PC-3 (cell line): ENCODE measurements around the gene GPN2. TPM values are rescaled to one million over a fixed set of nuclear protein-coding genes. Genes with fewer than 3 reads are reported as not detected.

ENCODE experiments used
- ATAC-seq: fragments of 200-7000 bp; cut with Tn5 transposase; 2 replicates; pipeline ENCODE4 v1.9.1; 2020; ENCODE audit warnings: mild to moderate bottlenecking, moderate library complexity
- Bru-seq: library from RNA; stranded (reverse); fragments of 400-500 nt; gene quantifications from one replicate; lab custom pipeline; 2021; lab: Mats Ljungman, UMichigan
- BruChase-seq, 2 experiments: library from RNA; stranded (reverse); fragments of 400-500 nt; gene quantifications; one replicate each; lab custom pipeline; 2021; lab: Mats Ljungman, UMichigan
- BruUV-seq: library from RNA; stranded (reverse); fragments of 400-500 nt; replicated peaks from 2 replicates; lab custom pipeline; 2021; lab: Mats Ljungman, UMichigan
- CTCF ChIA-PET: fragments of 300-600 bp; sonication (Branson Sonifier 250); formaldehyde crosslinking; loops from one replicate; lab custom pipeline; 2022; ENCODE audit warnings: antibody characterized with exemption; lab: Charles Lee
- POLR2A ChIA-PET: fragments of 300-600 bp; sonication (Branson Sonifier 250); formaldehyde crosslinking; loops from one replicate; lab custom pipeline; 2022; ENCODE audit warnings: antibody characterized with exemption; ENCODE audit not compliant: unreplicated experiment; lab: Charles Lee
- DNase-seq: peaks from one replicate; pipeline ENCODE4 v3.0.0-alpha.2; 2015
- H2AFZ ChIP-seq: fragments of 300-600 bp; sonication (generic); 2 replicates; pipeline ENCODE4 v1.6.0; 2016; ENCODE audit warnings: antibody characterized with exemption, low read length
- H3F3A ChIP-seq: fragments of 300-600 bp; sonication (generic); one replicate; pipeline ENCODE4 v1.6.0; 2017; ENCODE audit warnings: antibody characterized with exemption, low read length, control low read depth, mild to moderate bottlenecking; ENCODE audit not compliant: unreplicated experiment
- H3K27ac ChIP-seq: fragments of 300-600 bp; sonication (generic); 2 replicates; pipeline ENCODE4 v1.5.1; 2016; ENCODE audit warnings: mild to moderate bottlenecking, low read length
- H3K27me3 ChIP-seq: fragments of 300-600 bp; sonication (generic); 2 replicates; pipeline ENCODE4 v1.6.1; 2016; ENCODE audit warnings: low read length, mixed read lengths
- H3K36me3 ChIP-seq: fragments of 300-600 bp; sonication (generic); 2 replicates; pipeline ENCODE4 v1.6.1; 2016; ENCODE audit warnings: low read depth, mixed run types, low read length, mixed read lengths
- H3K4me1 ChIP-seq: fragments of 300-600 bp; sonication (generic); 2 replicates; pipeline ENCODE4 v1.5.1; 2016; ENCODE audit warnings: low read length; ENCODE audit not compliant: insufficient read depth
- H3K4me2 ChIP-seq: fragments of 300-600 bp; sonication (generic); 2 replicates; pipeline ENCODE4 v1.6.0; 2016; ENCODE audit warnings: low read length
- H3K4me3 ChIP-seq: fragments of 300-600 bp; sonication (generic); 2 replicates; pipeline ENCODE4 v1.5.1; 2016; ENCODE audit warnings: mild to moderate bottlenecking, low read length, mixed read lengths
- H3K79me2 ChIP-seq: fragments of 300-600 bp; sonication (generic); 2 replicates; pipeline ENCODE4 v1.6.1; 2017; ENCODE audit warnings: low read length, mixed read lengths
- H3K9ac ChIP-seq: fragments of 300-600 bp; sonication (generic); 2 replicates; pipeline ENCODE4 v1.6.0; 2016; ENCODE audit warnings: mild to moderate bottlenecking, low read length
- H3K9me2 ChIP-seq: fragments of 300-600 bp; sonication (generic); replicated peaks from 2 replicates; pipeline ENCODE4 v1.6.1; 2016; ENCODE audit warnings: mixed run types, low read length, mixed read lengths
- H3K9me3 ChIP-seq: fragments of 300-600 bp; sonication (generic); 2 replicates; pipeline ENCODE4 v1.6.1; 2016; ENCODE audit warnings: low read length, mixed read lengths
- H4K20me1 ChIP-seq: fragments of 300-600 bp; sonication (generic); 2 replicates; pipeline ENCODE4 v1.6.1; 2016; ENCODE audit warnings: low read length, mixed read lengths
- CTCF ChIP-seq: fragments of 300-600 bp; sonication (generic); conservative IDR thresholded peaks from 2 replicates; pipeline ENCODE4 v1.5.1; 2017; ENCODE audit warnings: antibody characterized with exemption, low read depth, mild to moderate bottlenecking, low read length
- EZH2 ChIP-seq: fragments of 300-600 bp; sonication (generic); IDR thresholded peaks from one replicate; pipeline ENCODE4 v1.6.1; 2017; ENCODE audit warnings: antibody characterized with exemption, mild to moderate bottlenecking, low read length; ENCODE audit not compliant: unreplicated experiment
- EZH2phosphoT487 ChIP-seq: fragments of 300-600 bp; sonication (generic); IDR thresholded peaks from 2 replicates; pipeline ENCODE4 v1.6.1; 2018; ENCODE audit warnings: mild to moderate bottlenecking, antibody characterized with exemption, low read length, borderline replicate concordance
- intact Hi-C: fragments of 100-400 bp; cut with micrococcal nuclease; formaldehyde crosslinking; loops from 2 replicates; pipeline ENCODE4 v1.9.0; 2023
- long read RNA-seq: library from polyadenylated mRNA; unstranded; transcript quantifications from one replicate; pipeline ENCODE4 v2.0.0, GENCODE V29; 2021; ENCODE audit not compliant: unreplicated experiment
- total RNA-seq: library from RNA; depleted of rRNA; stranded (reverse); fragments of >200 nt; gene quantifications from 2 replicates; pipeline ENCODE4 v1.2.3, GENCODE V29; 2014; rRNA removed

The GPN2 gene
- total RNA-seq (24.6 and 28.2 TPM in 2 replicates), Bru-seq, nascent RNA (percentile 84 among the genes with signal in this experiment), BruChase-seq, experiment 1, labeled RNA remaining after a 6-hour chase (percentile 96 among the genes with signal in this experiment), BruChase-seq, experiment 2, labeled RNA remaining after a 2-hour chase (percentile 95 among the genes with signal in this experiment)
- long read RNA-seq, full-length matches to known transcripts = 14 of 31 reads
- long read RNA-seq, partial matches to known transcripts = 3 of 31 reads
- long read RNA-seq, other reads (novel, unspliced or antisense) = 14 of 31 reads

GRCh38 chr1:26889551-26890466 lies at the start of gene GPN2:
GPN2 (minus strand) TSS chr1:26890283; CDS start chr1:26890096, 187 bp downstream.
- TF ChIP-seq EZH2 = no peak
- TF ChIP-seq CTCF = no peak
- TF ChIP-seq EZH2phosphoT487 = no peak
- H3K4me2 ChIP-seq = peak within 1 kb of the TSS; percentile 93
- H3K9ac ChIP-seq = peak within 1 kb of the TSS; percentile 84
- intact Hi-C loops = no loop called here
- ChIA-PET POLR2A (interaction anchor here (0.6 to 0.7 kb wide), 3 partner anchors 10 to 360 kb away, joined by 3 to 7 read pairs (median 3); partner anchors contain the start of gene RPS6KA1), CTCF (interaction anchor here (0.6 kb wide), 1 partner anchor 64 kb away, joined by 6 read pairs; the partner anchor contains the start of gene ZDHHC18)
- H3K36me3 ChIP-seq = peaks cover 39% of the 10 kb centered on the region
- DNase-seq = peak; percentile 72
- H3K27me3 ChIP-seq = no peaks in the 10 kb centered on the region
- H2AFZ ChIP-seq = peak within 1 kb of the TSS; percentile 77
- no peaks in the 10 kb centered on the region for H3K9me3 ChIP-seq
- H3K79me2 ChIP-seq = peaks cover 37% of the 10 kb centered on the region
- peaks cover 16% of the 10 kb centered on the region for H3K4me1 ChIP-seq
- H4K20me1 ChIP-seq = no peaks in the 10 kb centered on the region
- no peaks in the 10 kb centered on the region for H3K9me2 ChIP-seq
- no peaks in the 10 kb centered on the region for H3F3A ChIP-seq
- peak; percentile 95 for ATAC-seq
- H3K27ac ChIP-seq = peak within 1 kb of the TSS; percentile 46
- H3K4me3 ChIP-seq = peak within 1 kb of the TSS; percentile 95
- BruUV-seq = no TSS peak

DNA sequence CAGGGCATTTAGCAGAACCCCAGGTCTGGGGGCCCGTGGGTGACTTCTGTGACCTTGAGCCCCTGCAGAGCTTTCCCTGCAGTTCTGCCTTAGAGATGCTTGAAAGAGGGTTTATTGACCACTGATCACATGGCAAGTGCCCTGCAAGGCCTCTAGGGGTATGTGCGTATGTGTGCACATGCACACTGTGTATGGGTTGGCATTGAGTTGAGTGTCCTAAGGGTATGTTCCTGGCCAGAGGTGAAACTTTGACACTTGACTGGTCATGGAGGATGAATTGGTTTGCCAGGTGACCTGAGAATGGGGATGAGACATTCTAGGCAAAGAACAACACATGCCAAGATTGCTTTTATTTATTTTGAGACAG lies 48.6 kb upstream of the GPN2 start:
- ATAC-seq = no peak
- POLR2A ChIA-PET = no interaction called here

More for the DNA sequence above, 48.6 kb upstream of the GPN2 start:
- H3K4me1 ChIP-seq = no peaks in the 10 kb centered on the region
- BruUV-seq = no TSS peak
- CTCF ChIA-PET = no interaction called here
- H3K79me2 ChIP-seq = peaks cover 52% of the 10 kb centered on the region
- H3K9me3 ChIP-seq = no peaks in the 10 kb centered on the region
- DNase-seq = no peak
- H4K20me1 ChIP-seq = 0 out of 2 replicates have a peak, but pooled peaks cover 6% of the 10 kb centered on the region
- no peaks in the 10 kb centered on the region for H3K9me2 ChIP-seq
- H3K27ac ChIP-seq = no peak overlapping the region
- no peak overlapping the region for H3K9ac ChIP-seq
- intact Hi-C loops = no loop called here
- peaks cover 44% of the 10 kb centered on the region for H3K36me3 ChIP-seq
- no peak overlapping the region for H3K4me3 ChIP-seq
- H3K4me2 ChIP-seq = no peak overlapping the region
- H3F3A ChIP-seq = no peaks in the 10 kb centered on the region
- no peak overlapping the region for H2AFZ ChIP-seq
- TF ChIP-seq CTCF = no peak
- TF ChIP-seq EZH2 = no peak
- no peak for TF ChIP-seq EZH2phosphoT487
- H3K27me3 ChIP-seq = no peaks in the 10 kb centered on the region
